ENCODE data around the gene LRRC53. TPM values are rescaled to one million over a fixed set of nuclear protein-coding genes. Genes with fewer than 3 reads are reported as not detected.

LRRC53 gene
- total RNA-seq, 2 donors from 2014 or later = not detected

DNA sequence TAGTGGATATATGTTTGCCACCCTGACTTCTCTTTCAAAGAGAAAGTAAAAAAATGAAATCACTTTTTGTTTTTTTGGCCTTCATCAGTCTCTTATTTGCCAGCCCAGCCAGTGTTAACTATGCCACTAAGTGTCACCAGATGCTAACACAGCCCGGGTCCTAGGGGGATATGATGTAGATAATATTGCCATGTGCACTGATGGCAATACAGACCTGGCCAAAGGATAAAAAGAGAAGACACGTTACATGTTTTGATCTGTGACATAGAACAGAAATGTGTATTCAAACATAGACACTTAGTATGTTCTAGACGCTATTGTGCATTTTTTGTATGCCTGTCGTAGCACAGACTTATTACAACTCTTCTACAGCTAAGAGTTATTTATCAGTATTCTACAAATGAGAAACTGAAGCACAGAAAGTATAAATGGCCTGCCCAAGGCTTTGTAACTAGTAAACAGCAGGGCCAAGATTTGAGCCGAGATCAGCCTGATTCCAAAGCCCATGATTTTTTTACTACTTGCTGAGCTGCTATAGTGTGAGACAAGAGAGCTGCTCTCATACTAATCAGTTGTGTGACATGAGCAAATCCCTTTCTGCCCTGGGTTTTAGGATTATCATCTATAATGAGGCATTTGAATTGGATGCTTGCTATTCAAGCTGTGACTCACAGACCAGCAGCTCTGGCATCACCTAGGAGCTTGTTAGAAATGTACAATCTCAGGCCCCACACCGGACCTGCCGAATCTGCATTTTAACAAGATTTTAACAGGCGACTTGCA is 6.3 kb downstream of the LRRC53 start:
- Mint-ChIP-seq H3K27ac (no peak overlapping the region), H3K36me3 (no peaks in the 10 kb centered on the region), H3K9me3 (peaks cover 0 to 4% of the 10 kb centered on the region in 2 donors)
- no peak for ATAC-seq
- DNase-seq (ENCODE audit: low spot score in 2 of 2) = no peak

DNA sequence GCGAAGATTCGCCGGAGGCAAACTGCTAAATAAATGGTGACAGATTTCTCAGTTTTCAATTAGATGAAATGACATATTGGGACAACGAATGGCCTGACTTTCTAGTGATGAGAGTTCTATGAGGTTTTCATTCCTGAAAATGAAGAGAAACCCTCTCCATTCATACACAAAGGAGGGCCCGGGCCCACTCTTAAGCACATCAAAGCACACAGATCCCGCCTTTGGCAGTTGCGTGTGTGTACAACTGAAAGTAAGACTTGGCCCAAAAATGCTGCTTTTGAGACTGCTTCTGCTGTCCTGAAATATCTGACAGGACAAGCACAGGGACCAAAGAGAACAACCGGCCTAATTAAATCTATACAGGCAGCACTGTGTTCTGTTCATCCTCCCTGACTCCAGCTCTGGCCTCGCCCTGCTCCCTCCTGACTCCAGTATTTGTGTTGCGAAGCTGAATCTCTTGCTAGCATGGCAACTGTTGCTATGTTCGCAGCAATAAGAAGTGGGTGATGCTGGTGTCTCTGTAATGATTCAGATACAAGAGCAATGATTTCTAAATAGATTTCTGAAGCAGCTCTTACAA is 7.4 kb downstream of the LRRC53 start:
- H3K27ac Mint-ChIP-seq = no peak overlapping the region
- H3K36me3 Mint-ChIP-seq = no peaks in the 10 kb centered on the region
- DNase-seq (ENCODE audit: low spot score in 2 of 2) (no peak), ATAC-seq (no peak)
- H3K9me3 Mint-ChIP-seq = peaks cover 0 to 4% of the 10 kb centered on the region in 2 donors

DNA sequence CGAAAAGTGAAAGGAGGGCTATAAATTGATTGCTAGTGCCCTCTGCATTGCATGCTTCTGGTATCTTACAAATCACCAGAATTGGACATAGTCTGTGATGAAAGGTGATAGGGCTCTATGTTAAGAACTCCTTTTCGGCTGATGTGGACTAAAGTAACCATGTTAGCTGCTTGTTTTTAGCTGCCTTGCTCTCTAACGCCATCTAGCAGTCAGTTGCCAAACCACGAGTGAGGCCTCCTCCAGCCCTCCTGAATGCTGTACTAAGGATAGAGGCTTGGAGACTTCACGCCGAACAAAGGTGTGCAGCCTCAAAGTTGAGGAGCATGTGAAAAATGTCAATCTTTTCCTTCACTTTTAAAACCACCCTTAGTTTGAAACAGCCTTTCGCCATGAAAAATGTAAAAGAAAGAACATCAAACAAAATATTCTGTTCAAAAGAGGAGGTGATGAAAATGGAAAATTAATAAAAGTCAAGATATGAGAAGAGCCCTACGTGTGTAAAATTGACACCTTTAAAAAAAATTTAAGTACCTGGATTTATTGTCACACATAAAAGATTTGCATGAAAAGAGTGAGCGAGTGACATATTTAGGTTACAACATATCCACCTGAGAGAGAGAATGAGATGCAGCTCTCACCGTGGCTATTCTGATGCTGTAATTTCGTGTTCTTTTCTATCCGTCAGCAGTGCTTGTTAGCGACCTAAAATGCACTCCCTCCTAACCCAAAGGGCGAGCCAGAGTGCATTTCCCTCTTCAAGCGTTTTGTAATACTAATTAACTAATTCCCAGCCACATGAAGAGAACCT is 8.1 kb downstream of the LRRC53 start:
- no peaks in the 10 kb centered on the region for H3K36me3 Mint-ChIP-seq
- peaks cover 0 to 4% of the 10 kb centered on the region in 2 donors for H3K9me3 Mint-ChIP-seq
- peak in 1 of 2 donors; percentile 79 for ATAC-seq

DNA sequence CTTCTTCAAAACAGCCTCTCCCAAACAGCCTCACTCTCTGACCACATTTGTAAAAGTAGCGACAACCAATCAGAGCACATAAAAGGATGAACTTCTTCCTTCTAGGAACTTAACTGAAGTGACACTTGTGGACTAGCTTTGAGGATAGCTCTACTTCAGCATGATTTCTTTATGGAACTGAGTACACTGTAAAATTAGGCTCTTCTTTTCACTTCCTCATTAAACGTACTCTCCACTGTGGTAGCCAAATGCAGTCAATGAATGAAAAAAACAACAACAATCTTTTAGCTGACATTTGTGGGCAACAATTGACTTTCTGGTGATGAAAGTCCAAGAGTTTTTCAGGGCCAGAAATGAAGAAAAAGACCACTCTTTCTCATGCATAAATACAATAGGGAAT is 9.6 kb downstream of the LRRC53 start:
- DNase-seq (ENCODE audit: low spot score in 2 of 2) = no peak
- no peak overlapping the region for H3K27ac Mint-ChIP-seq
- H3K9me3 Mint-ChIP-seq = peaks cover 0 to 4% of the 10 kb centered on the region in 2 donors
- H3K36me3 Mint-ChIP-seq = no peaks in the 10 kb centered on the region
- no peak for ATAC-seq

More for the DNA sequence above, 8.1 kb downstream of the LRRC53 start:
- no peak overlapping the region for H3K27ac Mint-ChIP-seq
- DNase-seq (ENCODE audit: low spot score in 2 of 2) = peak in 1 of 2 donors; percentile 49

DNA sequence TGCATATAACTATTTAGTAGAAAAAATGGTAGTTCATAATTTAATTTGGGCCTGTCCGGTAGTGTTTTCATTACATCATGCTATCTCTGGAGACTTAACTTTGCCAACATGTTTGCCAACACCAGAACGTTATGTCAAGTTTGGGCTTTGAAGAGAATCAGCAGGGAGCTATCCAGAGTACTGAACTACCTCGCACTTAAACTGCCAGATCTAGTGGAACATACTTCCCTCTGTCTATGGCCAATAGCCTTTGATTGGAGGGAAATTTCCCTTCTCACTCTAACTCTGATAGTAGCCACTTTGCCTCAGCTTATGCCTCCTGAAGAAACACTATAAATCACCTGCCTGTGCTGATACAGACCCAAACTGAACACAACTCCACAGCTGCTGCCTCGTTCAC is 10.0 kb downstream of the LRRC53 start:
- Mint-ChIP-seq H3K9me3 (peaks cover 0 to 5% of the 10 kb centered on the region in 2 donors), H3K27ac (no peak overlapping the region), H3K36me3 (no peaks in the 10 kb centered on the region)
- ATAC-seq (no peak), DNase-seq (ENCODE audit: low spot score in 2 of 2) (no peak)

DNA sequence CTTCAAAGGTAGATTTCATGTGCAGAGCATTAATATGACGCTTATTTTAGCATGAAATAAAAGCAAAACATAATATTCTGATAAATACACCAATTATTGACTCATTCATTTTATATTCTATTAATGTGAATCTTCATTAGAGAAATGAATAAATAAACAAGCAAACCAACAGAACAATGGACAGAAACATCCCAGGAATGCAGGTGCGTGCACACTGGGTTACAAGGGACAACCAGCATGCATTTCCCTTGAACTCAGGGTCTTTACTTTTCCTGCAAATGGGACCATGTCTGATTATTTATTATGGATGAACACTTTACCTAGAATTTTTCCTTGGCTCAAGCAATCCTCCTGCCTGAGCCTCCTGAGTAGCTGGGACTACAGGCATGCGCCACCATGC is 13.5 kb downstream of the LRRC53 start:
- no peak for DNase-seq (ENCODE audit: low spot score in 2 of 2)
- peaks cover 0 to 9% of the 10 kb centered on the region in 2 donors for H3K9me3 Mint-ChIP-seq
- H3K36me3 Mint-ChIP-seq = no peaks in the 10 kb centered on the region
- H3K27ac Mint-ChIP-seq = no peak overlapping the region
- no peak for ATAC-seq

DNA sequence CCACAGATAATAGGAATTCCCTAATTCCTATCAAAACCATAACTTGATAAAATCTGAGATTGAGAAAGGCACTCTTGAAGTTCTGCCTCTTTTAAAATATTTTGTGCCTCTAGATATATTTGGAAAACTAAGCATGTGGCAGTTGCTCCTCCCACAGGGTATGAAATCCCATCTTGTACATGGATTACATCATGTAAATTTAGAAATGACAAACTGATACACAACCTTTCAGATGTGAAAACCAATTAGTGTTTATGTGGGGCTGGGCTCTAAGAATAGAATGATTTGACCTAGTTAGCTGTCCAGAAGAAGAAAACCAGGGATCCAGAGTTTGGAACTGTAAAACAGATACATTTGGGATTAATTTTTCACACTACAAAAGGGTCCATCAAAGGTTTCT is 15.7 kb downstream of the LRRC53 start:
- Mint-ChIP-seq H3K9me3 (peaks cover 0 to 4% of the 10 kb centered on the region in 2 donors), H3K36me3 (no peaks in the 10 kb centered on the region), H3K27ac (no peak overlapping the region)
- DNase-seq (ENCODE audit: low spot score in 2 of 2) = no peak
- no peak for ATAC-seq

DNA sequence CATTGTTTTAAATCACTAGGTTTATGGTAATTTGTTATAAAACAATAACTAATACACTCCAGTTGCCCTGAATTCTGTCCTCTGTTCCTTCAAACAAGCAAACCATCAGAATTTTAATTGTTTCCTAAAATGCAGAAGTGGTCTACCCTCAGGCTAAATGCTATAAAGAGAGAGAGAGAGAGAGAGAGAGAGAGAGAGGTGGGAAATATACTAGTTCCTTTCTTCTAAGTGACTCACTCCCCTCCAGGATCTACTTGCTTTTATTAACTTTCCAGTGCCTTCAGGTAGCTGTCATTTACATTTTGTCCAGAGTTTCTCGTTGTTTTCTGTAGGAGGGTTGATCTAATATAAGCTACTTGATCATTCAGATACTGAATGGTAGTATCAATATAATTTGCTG is 26.4 kb downstream of the LRRC53 start:
- DNase-seq (ENCODE audit: low spot score in 2 of 2) (no peak), ATAC-seq (no peak)
- no peak overlapping the region for H3K27ac Mint-ChIP-seq
- H3K36me3 Mint-ChIP-seq = no peaks in the 10 kb centered on the region
- H3K9me3 Mint-ChIP-seq = no peaks in the 10 kb centered on the region

DNA sequence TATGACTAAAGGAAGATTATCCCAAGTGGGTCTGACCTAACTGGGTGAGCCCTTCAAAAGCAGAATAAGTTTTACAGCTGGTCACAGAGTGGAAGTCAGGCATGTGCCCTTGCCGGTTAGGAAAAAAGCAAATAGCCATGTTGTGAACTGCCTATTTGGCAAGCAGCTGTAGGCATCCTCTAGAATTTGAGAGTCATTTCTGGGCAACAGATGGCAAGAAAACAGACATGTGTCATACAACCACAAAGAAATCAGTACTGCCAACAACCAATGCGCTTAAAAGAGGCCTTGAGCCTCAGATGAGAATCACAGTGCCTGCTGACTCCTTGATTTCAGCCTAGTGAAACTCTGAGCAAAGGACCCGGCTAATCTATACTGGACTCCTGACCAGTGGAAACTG is 26.8 kb downstream of the LRRC53 start:
- Mint-ChIP-seq H3K9me3 (no peaks in the 10 kb centered on the region), H3K27ac (no peak overlapping the region), H3K36me3 (no peaks in the 10 kb centered on the region)
- ATAC-seq = no peak
- no peak for DNase-seq (ENCODE audit: low spot score in 2 of 2)

DNA sequence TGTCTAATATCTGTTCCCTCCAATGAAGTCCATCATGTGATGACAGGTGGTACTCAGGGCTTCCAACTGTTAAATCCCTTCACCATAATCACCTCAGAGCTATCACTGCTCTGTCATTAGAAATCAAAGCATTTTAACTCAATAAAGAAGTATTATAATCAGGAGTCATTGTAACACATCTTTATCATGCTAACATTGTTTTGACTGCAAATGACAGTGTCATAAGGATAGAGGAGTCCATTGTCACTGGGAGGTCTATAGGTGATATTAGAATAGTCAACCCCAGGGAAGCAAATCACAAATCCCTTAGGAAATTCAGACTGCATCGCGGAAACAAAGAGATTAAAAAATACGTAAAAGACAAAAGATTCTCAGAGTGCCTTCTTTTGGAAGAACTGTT is 30.8 kb downstream of the LRRC53 start:
- DNase-seq (ENCODE audit: low spot score in 2 of 2) (no peak), ATAC-seq (no peak)
- Mint-ChIP-seq H3K36me3 (no peaks in the 10 kb centered on the region), H3K9me3 (no peaks in the 10 kb centered on the region), H3K27ac (no peak overlapping the region)

DNA sequence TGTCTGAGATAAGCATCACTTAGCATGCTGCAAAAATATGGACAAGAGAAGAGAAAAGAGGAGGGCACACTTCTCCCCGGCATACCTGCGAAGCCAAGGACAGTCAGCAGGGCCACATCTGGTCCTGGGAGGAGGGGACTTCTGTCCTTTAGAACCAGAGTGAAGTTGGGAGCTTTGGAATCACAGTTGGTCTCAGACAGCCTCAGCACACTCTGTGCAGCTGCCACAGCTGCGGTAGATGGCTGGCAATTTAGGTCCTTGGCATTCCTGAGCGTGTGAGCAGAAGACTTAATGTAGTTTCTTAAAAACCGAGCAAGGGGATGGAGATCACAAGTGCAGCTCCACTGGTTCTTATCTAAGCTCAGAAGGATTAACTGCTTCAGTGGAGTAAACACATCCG is 32.3 kb downstream of the LRRC53 start:
- DNase-seq (ENCODE audit: low spot score in 2 of 2) (no peak), ATAC-seq (no peak)
- H3K9me3 Mint-ChIP-seq = no peaks in the 10 kb centered on the region
- H3K36me3 Mint-ChIP-seq = no peaks in the 10 kb centered on the region
- no peak overlapping the region for H3K27ac Mint-ChIP-seq

DNA sequence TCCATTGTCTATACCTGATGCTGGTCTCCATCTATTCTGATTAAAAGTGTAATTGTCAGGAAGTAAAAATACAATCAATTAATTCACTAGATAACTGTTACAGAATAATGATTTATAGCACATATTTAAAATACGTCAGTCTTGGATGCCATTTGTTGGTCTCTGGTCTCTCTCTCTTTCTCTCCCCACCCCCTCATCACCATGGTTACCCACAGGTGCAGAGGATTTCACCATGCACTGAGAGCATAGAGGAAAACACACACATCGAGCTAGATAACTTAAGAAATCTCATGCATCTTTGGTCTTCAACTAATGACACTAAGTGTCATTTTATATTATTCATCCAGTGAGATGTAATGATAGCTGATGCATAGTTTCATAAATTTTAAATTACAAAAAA is 33.4 kb downstream of the LRRC53 start:
- DNase-seq (ENCODE audit: low spot score in 2 of 2) = no peak
- H3K27ac Mint-ChIP-seq = no peak overlapping the region
- H3K36me3 Mint-ChIP-seq = no peaks in the 10 kb centered on the region
- no peaks in the 10 kb centered on the region for H3K9me3 Mint-ChIP-seq
- ATAC-seq = no peak

DNA sequence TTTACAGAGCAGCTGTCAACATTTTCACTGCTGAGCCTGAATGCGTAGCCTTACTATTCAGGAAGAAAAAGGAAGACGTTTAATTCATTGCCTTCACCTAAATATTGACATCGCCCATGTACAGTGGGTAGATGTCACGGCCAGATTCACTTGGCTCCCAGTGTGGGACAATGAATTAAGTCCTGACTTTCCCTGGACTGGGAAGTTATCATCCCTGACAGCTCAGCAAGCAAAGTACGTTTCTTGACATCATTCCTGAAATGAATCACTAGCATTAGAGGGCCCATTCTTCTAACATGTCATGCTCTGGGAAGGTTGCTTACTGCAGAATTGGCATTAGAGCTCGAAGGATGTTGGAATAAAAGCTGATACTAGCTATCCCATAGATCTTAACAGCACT is 37.8 kb downstream of the LRRC53 start:
- Mint-ChIP-seq H3K27ac (no peak overlapping the region), H3K9me3 (no peaks in the 10 kb centered on the region), H3K36me3 (no peaks in the 10 kb centered on the region)
- ATAC-seq = no peak
- no peak for DNase-seq (ENCODE audit: low spot score in 2 of 2)

DNA sequence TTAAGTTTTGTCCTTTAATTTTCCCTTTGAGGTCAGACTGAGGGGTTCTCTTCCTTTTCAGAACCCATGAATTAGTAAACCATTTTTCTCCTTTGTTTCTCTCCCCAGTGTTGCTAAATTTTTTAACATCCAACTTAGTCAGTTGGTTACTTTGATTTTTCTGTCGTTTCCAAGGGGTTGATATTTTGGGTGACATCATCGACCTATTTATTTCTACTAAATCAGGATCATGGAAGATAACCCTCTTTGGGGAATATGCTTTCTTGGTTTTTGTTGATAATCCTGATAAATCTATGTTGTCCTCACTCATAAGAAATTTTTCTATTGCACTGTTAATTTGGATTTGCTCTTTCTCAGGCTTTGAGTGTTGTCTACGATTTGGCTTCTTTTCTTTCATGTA is 40.9 kb downstream of the LRRC53 start:
- Mint-ChIP-seq H3K27ac (no peak overlapping the region), H3K9me3 (no peaks in the 10 kb centered on the region), H3K36me3 (no peaks in the 10 kb centered on the region)
- DNase-seq (ENCODE audit: low spot score in 2 of 2) (no peak), ATAC-seq (no peak)

DNA sequence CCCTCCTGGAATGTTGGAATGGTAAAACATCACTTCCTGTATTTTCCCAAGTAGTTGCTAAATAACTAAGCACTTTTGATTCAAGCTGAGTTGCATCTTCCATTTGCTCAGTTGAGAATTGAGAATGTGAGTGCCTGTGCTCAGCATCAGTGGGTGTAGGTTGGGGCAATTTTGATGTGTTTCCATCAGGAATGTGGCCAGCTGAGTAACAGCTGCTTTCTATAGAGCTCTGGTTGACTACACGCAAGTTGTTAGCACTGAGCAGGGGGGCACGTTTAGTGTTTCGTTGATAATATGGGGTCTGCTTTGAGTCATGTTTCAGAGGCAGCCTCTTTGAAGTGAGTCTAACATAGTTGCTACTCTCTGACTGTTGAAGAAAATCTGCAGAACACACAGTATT is 41.5 kb downstream of the LRRC53 start:
- H3K36me3 Mint-ChIP-seq = no peaks in the 10 kb centered on the region
- DNase-seq (ENCODE audit: low spot score in 2 of 2) (no peak), ATAC-seq (no peak)
- H3K9me3 Mint-ChIP-seq = no peaks in the 10 kb centered on the region
- no peak overlapping the region for H3K27ac Mint-ChIP-seq

DNA sequence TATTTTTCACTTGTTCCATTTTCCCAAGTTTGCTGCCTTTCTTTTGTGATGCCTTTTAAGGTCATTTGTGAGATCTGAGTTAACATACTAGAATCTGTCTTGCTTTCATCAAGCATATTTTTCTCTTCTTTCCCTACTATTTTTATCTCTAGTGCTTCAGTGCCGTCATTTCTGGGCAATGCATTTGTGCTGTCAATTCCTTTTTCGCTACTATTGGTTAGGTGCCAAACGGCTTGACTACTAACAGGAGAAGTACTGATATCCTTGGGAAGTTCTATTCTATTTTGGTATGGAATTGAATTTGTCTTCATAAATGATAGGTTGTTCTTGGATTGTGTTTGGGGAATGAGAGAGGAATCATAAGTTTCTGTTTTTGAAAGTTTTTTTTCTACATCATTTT is 42.2 kb downstream of the LRRC53 start:
- Mint-ChIP-seq H3K9me3 (no peaks in the 10 kb centered on the region), H3K27ac (no peak overlapping the region), H3K36me3 (no peaks in the 10 kb centered on the region)
- ATAC-seq (no peak), DNase-seq (ENCODE audit: low spot score in 2 of 2) (no peak)

DNA sequence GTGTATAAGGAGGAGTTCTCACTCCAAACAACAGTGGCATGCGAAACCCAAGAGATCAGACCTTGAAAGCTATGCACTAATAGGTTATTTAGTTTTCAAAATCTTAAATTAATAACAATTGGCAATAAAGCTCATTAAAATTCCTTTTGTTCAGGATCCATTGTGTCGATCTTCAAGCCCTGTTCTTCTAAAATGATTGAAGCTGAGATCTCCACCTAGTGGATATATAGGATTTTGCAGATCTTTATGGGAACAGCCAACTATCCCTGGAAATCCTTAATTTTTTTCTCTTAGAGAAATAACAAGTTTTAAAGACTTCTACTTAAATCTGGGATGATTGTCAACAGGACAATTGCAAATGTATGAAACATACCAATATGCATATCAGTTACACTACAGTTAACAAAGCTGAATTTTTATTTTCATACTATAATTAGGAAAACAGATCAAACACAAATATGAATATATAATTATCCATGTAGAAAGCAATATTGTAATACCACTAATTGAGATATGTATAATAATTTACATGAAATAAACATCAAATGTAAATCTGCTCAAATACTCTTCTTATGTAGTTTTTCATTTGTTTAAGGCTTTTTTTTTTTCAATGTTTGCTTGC is 43.3 kb downstream of the LRRC53 start:
- DNase-seq (ENCODE audit: low spot score in 2 of 2) (no peak), ATAC-seq (no peak)
- Mint-ChIP-seq H3K36me3 (no peaks in the 10 kb centered on the region), H3K9me3 (no peaks in the 10 kb centered on the region), H3K27ac (no peak overlapping the region)

Data from activated naive CD4-positive, alpha-beta T cell treated with anti-CD3 and anti-CD28 coated beads, Interleukin-2, amount 50 U/mL, for 72 hours (primary cell).